ENCODE results near the gene MDFIC. TPM values are rescaled to one million over a fixed set of nuclear protein-coding genes. Genes with fewer than 3 reads are reported as not detected.

MDFIC gene
- total and polyA plus RNA-seq, 4 donors: 3.2 to 6.6 (median 5.3) TPM

DNA sequence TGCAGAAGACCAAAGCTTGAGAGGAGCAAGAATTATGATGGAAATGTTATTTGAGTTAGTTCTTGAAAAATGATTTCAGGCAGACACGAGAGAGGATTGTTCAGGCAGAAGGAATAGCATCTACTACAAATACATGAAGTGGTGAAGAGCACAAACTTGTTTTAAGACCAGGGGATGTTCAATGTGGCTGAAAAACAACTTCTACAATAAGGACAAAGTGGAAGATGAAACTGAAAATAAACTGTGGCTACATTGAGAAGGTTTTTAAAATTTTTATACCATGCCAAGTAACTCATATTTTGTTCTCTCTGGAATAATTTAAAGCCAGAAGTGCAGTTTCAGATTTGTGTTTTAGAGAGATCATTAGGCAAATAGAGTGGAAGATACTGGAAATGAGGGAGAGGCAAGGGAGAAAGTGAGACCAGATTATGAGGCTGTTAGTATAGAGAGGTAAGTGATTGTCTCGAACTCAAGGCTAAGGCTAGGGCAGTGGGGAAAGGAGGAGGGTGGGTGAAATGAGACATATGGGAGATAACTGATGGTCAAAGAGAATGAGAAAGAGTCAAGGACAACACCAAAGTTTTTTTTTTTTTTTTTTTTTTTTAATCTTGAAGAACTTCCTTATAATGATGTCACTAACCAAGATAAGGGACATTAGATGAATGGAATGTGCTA lies 115.4 kb downstream of the MDFIC start:
- WGBS: 95% methylated on average over 2 of the region's 2 CpGs
- no peak overlapping the region for H3K27ac ChIP-seq (ENCODE audit: low read depth in 1 of 2, low read length in 2 of 2)
- TF ChIP-seq TAF1 (conservative IDR thresholded peaks at IDR 0.05) (no peak), RAD21 (IDR thresholded peaks at IDR 0.05) (no peak), GABPA (IDR thresholded peaks at IDR 0.05 in 1 of 2, conservative IDR thresholded peaks at IDR 0.05 in 1 of 2) (no peak), FOXA2 (IDR thresholded peaks at IDR 0.05) (no peak), HNF4A (conservative IDR thresholded peaks at IDR 0.05) (no peak), RXRA (IDR thresholded peaks at IDR 0.05) (no peak)
- TF ChIP-seq, protein P1, sequence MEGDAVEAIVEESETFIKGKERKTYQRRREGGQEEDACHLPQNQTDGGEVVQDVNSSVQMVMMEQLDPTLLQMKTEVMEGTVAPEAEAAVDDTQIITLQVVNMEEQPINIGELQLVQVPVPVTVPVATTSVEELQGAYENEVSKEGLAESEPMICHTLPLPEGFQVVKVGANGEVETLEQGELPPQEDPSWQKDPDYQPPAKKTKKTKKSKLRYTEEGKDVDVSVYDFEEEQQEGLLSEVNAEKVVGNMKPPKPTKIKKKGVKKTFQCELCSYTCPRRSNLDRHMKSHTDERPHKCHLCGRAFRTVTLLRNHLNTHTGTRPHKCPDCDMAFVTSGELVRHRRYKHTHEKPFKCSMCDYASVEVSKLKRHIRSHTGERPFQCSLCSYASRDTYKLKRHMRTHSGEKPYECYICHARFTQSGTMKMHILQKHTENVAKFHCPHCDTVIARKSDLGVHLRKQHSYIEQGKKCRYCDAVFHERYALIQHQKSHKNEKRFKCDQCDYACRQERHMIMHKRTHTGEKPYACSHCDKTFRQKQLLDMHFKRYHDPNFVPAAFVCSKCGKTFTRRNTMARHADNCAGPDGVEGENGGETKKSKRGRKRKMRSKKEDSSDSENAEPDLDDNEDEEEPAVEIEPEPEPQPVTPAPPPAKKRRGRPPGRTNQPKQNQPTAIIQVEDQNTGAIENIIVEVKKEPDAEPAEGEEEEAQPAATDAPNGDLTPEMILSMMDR (IDR thresholded peaks at IDR 0.05; ENCODE audit: low read depth, low read length, missing input control): no peak
- TF ChIP-seq, protein P2, sequence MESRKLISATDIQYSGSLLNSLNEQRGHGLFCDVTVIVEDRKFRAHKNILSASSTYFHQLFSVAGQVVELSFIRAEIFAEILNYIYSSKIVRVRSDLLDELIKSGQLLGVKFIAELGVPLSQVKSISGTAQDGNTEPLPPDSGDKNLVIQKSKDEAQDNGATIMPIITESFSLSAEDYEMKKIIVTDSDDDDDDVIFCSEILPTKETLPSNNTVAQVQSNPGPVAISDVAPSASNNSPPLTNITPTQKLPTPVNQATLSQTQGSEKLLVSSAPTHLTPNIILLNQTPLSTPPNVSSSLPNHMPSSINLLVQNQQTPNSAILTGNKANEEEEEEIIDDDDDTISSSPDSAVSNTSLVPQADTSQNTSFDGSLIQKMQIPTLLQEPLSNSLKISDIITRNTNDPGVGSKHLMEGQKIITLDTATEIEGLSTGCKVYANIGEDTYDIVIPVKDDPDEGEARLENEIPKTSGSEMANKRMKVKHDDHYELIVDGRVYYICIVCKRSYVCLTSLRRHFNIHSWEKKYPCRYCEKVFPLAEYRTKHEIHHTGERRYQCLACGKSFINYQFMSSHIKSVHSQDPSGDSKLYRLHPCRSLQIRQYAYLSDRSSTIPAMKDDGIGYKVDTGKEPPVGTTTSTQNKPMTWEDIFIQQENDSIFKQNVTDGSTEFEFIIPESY (IDR thresholded peaks at IDR 0.05): no peak
- TF ChIP-seq, protein P3, sequence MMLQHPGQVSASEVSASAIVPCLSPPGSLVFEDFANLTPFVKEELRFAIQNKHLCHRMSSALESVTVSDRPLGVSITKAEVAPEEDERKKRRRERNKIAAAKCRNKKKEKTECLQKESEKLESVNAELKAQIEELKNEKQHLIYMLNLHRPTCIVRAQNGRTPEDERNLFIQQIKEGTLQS (IDR thresholded peaks at IDR 0.05): no peak
- H3K36me3 ChIP-seq (ENCODE audit: control insufficient read depth in 4 of 4, insufficient read depth in 3 of 4, low read depth in 1 of 4, low read length in 3 of 4): no peaks in the 10 kb centered on the region
- no peak overlapping the region for H3K9ac ChIP-seq (ENCODE audit: low read depth in 1 of 2, low read length in 2 of 2)
- no peak for DNase-seq (ENCODE audit: low spot score)
- no peak overlapping the region for H3K4me3 ChIP-seq (ENCODE audit: low read depth in 1 of 3, low read length in 3 of 3)
- H3K4me1 ChIP-seq (ENCODE audit: control insufficient read depth in 4 of 4, insufficient read depth in 4 of 4, low read length in 3 of 4): no peaks in the 10 kb centered on the region
- no peaks in the 10 kb centered on the region for H3K27me3 ChIP-seq (ENCODE audit: control insufficient read depth in 4 of 4, insufficient read depth in 4 of 4, low read length in 3 of 4)
- H3K9me3 ChIP-seq (ENCODE audit: control insufficient read depth in 4 of 4, low read length in 3 of 4): no peaks in the 10 kb centered on the region

DNA sequence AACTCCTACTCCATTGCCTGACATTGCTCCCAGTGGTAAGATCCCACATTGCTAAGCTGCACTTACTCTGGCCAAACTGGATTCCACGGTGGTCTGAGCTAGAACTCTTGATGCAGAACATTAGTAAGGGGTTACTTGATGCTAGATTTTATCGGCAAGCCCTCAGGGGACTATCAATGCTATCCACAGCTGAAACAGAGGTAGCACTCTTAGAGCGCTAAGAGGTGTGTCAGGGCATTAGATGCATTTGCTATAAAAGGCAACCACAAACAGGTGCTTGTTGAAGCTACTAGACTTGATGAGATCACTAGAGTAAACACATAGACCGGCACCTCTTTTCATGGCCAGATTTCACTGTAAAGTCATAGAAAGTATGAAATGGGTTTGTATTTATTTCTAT lies 116.3 kb downstream of the MDFIC start:
- Histone ChIP-seq H3K9me3 (ENCODE audit: control insufficient read depth in 4 of 4, low read length in 3 of 4) (no peaks in the 10 kb centered on the region), H3K27ac (ENCODE audit: low read depth in 1 of 2, low read length in 2 of 2) (no peak overlapping the region), H3K4me3 (ENCODE audit: low read depth in 1 of 3, low read length in 3 of 3) (no peak overlapping the region), H3K27me3 (ENCODE audit: control insufficient read depth in 4 of 4, insufficient read depth in 4 of 4, low read length in 3 of 4) (no peaks in the 10 kb centered on the region), H3K9ac (ENCODE audit: low read depth in 1 of 2, low read length in 2 of 2) (no peak overlapping the region), H3K4me1 (ENCODE audit: control insufficient read depth in 4 of 4, insufficient read depth in 4 of 4, low read length in 3 of 4) (no peaks in the 10 kb centered on the region), H3K36me3 (ENCODE audit: control insufficient read depth in 4 of 4, insufficient read depth in 3 of 4, low read depth in 1 of 4, low read length in 3 of 4) (no peaks in the 10 kb centered on the region)
- no peak for TF ChIP-seq YY1 (IDR thresholded peaks at IDR 0.05)
- TF ChIP-seq, protein P4, sequence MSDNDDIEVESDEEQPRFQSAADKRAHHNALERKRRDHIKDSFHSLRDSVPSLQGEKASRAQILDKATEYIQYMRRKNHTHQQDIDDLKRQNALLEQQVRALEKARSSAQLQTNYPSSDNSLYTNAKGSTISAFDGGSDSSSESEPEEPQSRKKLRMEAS (IDR thresholded peaks at IDR 0.05): no peak
- TF ChIP-seq, protein P1 (IDR thresholded peaks at IDR 0.05; ENCODE audit: low read depth, low read length, missing input control): no peak
- no peak for TF ChIP-seq RXRA (IDR thresholded peaks at IDR 0.05)
- TF ChIP-seq EGR1 (IDR thresholded peaks at IDR 0.05; ENCODE audit: low read depth in 2 of 2): no peak
- no peak for TF ChIP-seq SP1 (IDR thresholded peaks at IDR 0.05)
- DNase-seq (ENCODE audit: low spot score): no peak
- whole genome bisulfite sequencing: 89% methylated on average over 4 of the region's 4 CpGs

Data from liver (tissue), 9 donors.